ENCODE measurements around the gene LETMD1. TPM values are rescaled to one million over a fixed set of nuclear protein-coding genes. Genes with fewer than 3 reads are reported as not detected.

Gene LETMD1
- total RNA-seq, 2 experiments from 2014 or later, result 53.9 to 103 TPM

- DNase-seq (ENCODE audit: low spot score), result peak; percentile 95
- no peak within 1 kb of the TSS for H3K27ac ChIP-seq (ENCODE audit: low read depth, low read length, poor library complexity, severe bottlenecking)
- H3K4me3 ChIP-seq (ENCODE audit: low read depth, low read length, poor library complexity, severe bottlenecking), result peak within 1 kb of the TSS; percentile 90
- peak within 1 kb of the TSS; percentile 70; the same call in 1 of the 2 replicates for H2AFZ ChIP-seq (ENCODE audit: low read length)
- H3K9me2 ChIP-seq (ENCODE audit: insufficient read depth, low read length), result no peaks in the 10 kb centered on the region
- TF ChIP-seq CTCF (conservative IDR thresholded peaks at IDR 0.05; ENCODE audit: low read length) (0 out of 2 replicates have a peak, but pooled peaks have one; percentile 24), EZH2phosphoT487 (IDR thresholded peaks at IDR 0.05; ENCODE audit: borderline replicate concordance, low read depth, low read length) (no peak)
- CTCF ChIA-PET (ENCODE audit: unreplicated experiment), result interaction anchor here (0.9 kb wide), 1 partner anchor 18 kb away, joined by 3 read pairs; no protein-coding TSS in a partner anchor
- H3K4me2 ChIP-seq (ENCODE audit: low read length), result peak within 1 kb of the TSS; percentile 82
- BruUV-seq (replicated peaks), result no TSS peak
- H3K9me3 ChIP-seq (ENCODE audit: low read length), result no peaks in the 10 kb centered on the region
- no peaks in the 10 kb centered on the region for H4K20me1 ChIP-seq (ENCODE audit: insufficient read depth, low read length)
- POLR2A ChIA-PET, result interaction anchor here (0.6 to 1.4 kb wide), 18 partner anchors 9 to 1580 kb away, joined by 3 to 9 read pairs (median 4); partner anchors contain the start of genes DAZAP2 and POU6F1
- peaks cover 23% of the 10 kb centered on the region for H3K4me1 ChIP-seq (ENCODE audit: insufficient read depth, low read length, poor library complexity, severe bottlenecking)
- no peaks in the 10 kb centered on the region; the same call in 1 of the 2 replicates for H3K36me3 ChIP-seq (ENCODE audit: insufficient read depth, low read length)
- peaks cover 17% of the 10 kb centered on the region; the same call in 1 of the 2 replicates for H3K79me2 ChIP-seq (ENCODE audit: insufficient read depth, low read depth, low read length)
- intact Hi-C loops (cut with micrococcal nuclease; ENCODE audit: unreplicated experiment), result loop anchor here (1.0 to 10.0 kb wide), 3 partner anchors 35 to 132 kb away; partner anchors contain the start of genes LETMD1 and POU6F1
Observed at GRCh38 chr12:51083126-51083833, 35.2 kb downstream of the LETMD1 start, which contains the start of gene CSRNP2. CSRNP2 (minus strand) TSS chr12:51083596; CDS start chr12:51076561, 7,035 bp downstream.

- intact Hi-C loops (cut with micrococcal nuclease; ENCODE audit: unreplicated experiment), result loop anchor here (10.0 kb wide), 1 partner anchor 129 kb away; the partner anchor contains the start of gene POU6F1
- Histone ChIP-seq H3K27ac (ENCODE audit: low read depth, low read length, poor library complexity, severe bottlenecking) (no peak overlapping the region), H3K4me1 (ENCODE audit: insufficient read depth, low read length, poor library complexity, severe bottlenecking) (peaks cover 14% of the 10 kb centered on the region), H2AFZ (ENCODE audit: low read length) (no peak overlapping the region), H3K79me2 (ENCODE audit: insufficient read depth, low read depth, low read length) (peaks cover 16% of the 10 kb centered on the region; the same call in 1 of the 2 replicates), H3K36me3 (ENCODE audit: insufficient read depth, low read length) (no peaks in the 10 kb centered on the region; the same call in 1 of the 2 replicates), H4K20me1 (ENCODE audit: insufficient read depth, low read length) (no peaks in the 10 kb centered on the region), H3K9me3 (ENCODE audit: low read length) (no peaks in the 10 kb centered on the region), H3K9me2 (ENCODE audit: insufficient read depth, low read length) (no peaks in the 10 kb centered on the region), H3K4me2 (ENCODE audit: low read length) (no peak overlapping the region), H3K4me3 (ENCODE audit: low read depth, low read length, poor library complexity, severe bottlenecking) (no peak overlapping the region)
- BruUV-seq (replicated peaks), result no TSS peak
- CTCF ChIA-PET (ENCODE audit: unreplicated experiment), result no interaction called here
- POLR2A ChIA-PET, result interaction anchor here (0.5 kb wide), 1 partner anchor 447 kb away, joined by 6 read pairs; no protein-coding TSS in a partner anchor
- TF ChIP-seq CTCF (conservative IDR thresholded peaks at IDR 0.05; ENCODE audit: low read length) (no peak), EZH2phosphoT487 (IDR thresholded peaks at IDR 0.05; ENCODE audit: borderline replicate concordance, low read depth, low read length) (no peak)
- DNase-seq (ENCODE audit: low spot score), result no peak
Observed at GRCh38 chr12:51085757-51086156, 37.6 kb downstream of the LETMD1 start.
